Adrenal gland (tissue), 12 donors: ENCODE measurements around the gene CCR7. TPM values are rescaled to one million over a fixed set of nuclear protein-coding genes. Genes with fewer than 3 reads are reported as not detected.

Source experiments
- DNase-seq, 7 donors: peaks; one replicate each; pipeline ENCODE4 v3.0.0-alpha.2; 2019 to 2020
- H3K27ac ChIP-seq, 5 donors: fragments of 200-600 bp; sonication (generic) in 4 of 5; 1 replicate in 3 of 5; 2 replicates in 2 of 5; pipeline versions ENCODE4 v1.5.1 to v1.8.0; 2016 to 2020; ENCODE audit warnings: mild to moderate bottlenecking in 1 of 5
- H3K27me3 ChIP-seq: fragments of 200-600 bp; 2 replicates; pipeline ENCODE4 v1.8.0; 2021
- H3K36me3 ChIP-seq, 2 donors: fragments of 200-600 bp; replicated peaks in 1 of 2; 1 replicate in 1 of 2; 2 replicates in 1 of 2; pipeline versions ENCODE4 v1.5.1 to v1.8.0; 2018 to 2022
- H3K4me1 ChIP-seq, 2 donors: fragments of 200-600 bp; replicated peaks in 1 of 2; 1 replicate in 1 of 2; 2 replicates in 1 of 2; pipeline versions ENCODE4 v1.5.1 to v1.8.0; 2018 to 2021
- H3K4me3 ChIP-seq, 4 donors: fragments of 200-600 bp; sonication (generic) in 3 of 4; one replicate each; pipeline ENCODE4 v1.5.1; 2016 to 2018
- H3K9me3 ChIP-seq, 3 donors: fragments of 200-600 bp; sonication (generic) in 1 of 3; replicated peaks in 1 of 3; 1 replicate in 2 of 3; 2 replicates in 1 of 3; pipeline versions ENCODE4 v1.5.1 to v1.8.0; 2016 to 2021
- POLR2A ChIP-seq, 2 donors: fragments of 450-650 bp; IDR thresholded peaks; one replicate each; pipeline ENCODE4 v1.6.1; 2017; ENCODE audit warnings: antibody characterized with exemption in 2 of 2, mild to moderate bottlenecking in 2 of 2, moderate library complexity in 1 of 2
- WGBS, 4 donors: extraction: QIAGEN DNeasy Blood & Tissue Kit in 2 of 4; methylation state at CpG; one replicate each; pipeline versions ENCODE4 v1.1.5 to v1.1.7; 2013 to 2017; 5-methylcytosine and 5-hydroxymethylcytosine counted together
- intact Hi-C, 2 donors: fragments of 100-400 bp; cut with DNase I; formaldehyde crosslinking; loops; one replicate each; pipeline versions ENCODE4 v1.14.1 to v1.15.0; 2022 to 2023
- polyA plus RNA-seq, 3 donors: library from polyadenylated mRNA; stranded (reverse); fragments of 200-250 nt in 2 of 3; fragments of 350-450 nt in 1 of 3; fragmentation: Illumina TruSeq in 1 of 3; extraction: RNeasy Lipid Tissue Mini Kit (QIAGEN cat#74804) in 1 of 3; gene quantifications; one replicate each; pipeline ENCODE4 v1.2.3, GENCODE V29; 2013 to 2014
- total RNA-seq, 9 donors: library from RNA; depleted of rRNA in 4 of 9; stranded (reverse); fragments of >200 nt in 4 of 9; fragments of 120-200 nt in 1 of 9; fragmentation: NEBNext Ultra II Directional in 1 of 9; extraction: Animal tissue kit (Norgen Biotek cat#: 25700) in 1 of 9; gene quantifications; one replicate each; pipeline versions ENCODE4 v1.1.0 to v1.2.4, GENCODE V29; 2013 to 2023
- TF ChIP-seq, protein P1 (sequence below), 6 experiments: fragments of 450-650 bp in 4 of 6; fragments of 200-600 bp in 2 of 6; sonication (generic) in 1 of 6; IDR thresholded peaks; 1 replicate in 5 of 6; 2 replicates in 1 of 6; pipeline versions ENCODE4 v1.5.1 to v1.8.0; 2016 to 2021; ENCODE audit warnings: antibody characterized with exemption in 6 of 6, mild to moderate bottlenecking in 2 of 6, moderate library complexity in 1 of 6
- donor health status: healthy with polysubstance abuse.
- donor health status: Bipolar disorder and iron deficiency.
- donor health status: DM: yes; HTN: yes; CAD: no.
- donor health status: DM: no; HTN: no; CAD: no.
- donor health status: DM: no; HTN: no; CAD: no.
- donor health status: DM: yes; HTN: yes; CAD: no.

Gene CCR7
- total and polyA plus RNA-seq, 12 donors: 0.06 to 1.0 (median 0.35) TPM; not detected in 2

DNA sequence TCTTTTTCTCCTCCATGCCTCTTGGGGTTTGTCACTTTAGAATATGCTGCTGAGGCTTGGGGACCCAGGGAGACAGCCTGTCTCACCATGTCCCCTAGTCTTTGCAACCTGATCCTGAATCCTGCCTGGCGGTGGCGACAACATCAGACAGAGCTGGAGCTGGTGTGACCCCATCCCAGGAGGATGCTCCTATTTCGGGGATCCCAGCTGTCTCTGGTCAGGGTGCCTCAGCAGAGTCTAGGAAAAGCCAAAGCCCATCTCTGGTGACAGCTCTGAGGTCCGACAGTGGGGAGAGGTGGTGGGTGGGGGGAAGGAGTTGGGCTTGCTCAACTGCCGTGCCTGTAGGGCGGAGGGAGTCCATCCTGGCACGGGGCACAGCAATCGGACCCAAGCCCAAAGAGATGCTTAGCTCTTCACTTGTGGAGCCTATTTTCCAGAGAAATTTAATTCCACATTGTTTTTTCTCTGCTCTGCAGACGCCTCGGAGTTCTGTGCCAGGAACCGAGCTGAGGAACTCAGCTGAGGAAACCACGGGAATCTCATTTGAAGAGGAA, 53.5 kb downstream of the CCR7 start:
- WGBS, 4 donors: 67 to 88% (median 81%) methylated on average over 3 to 12 of the region's 12 CpGs
- no peaks in the 10 kb centered on the region for H3K27me3 ChIP-seq
- H3K4me3 ChIP-seq: no peak overlapping the region
- no peaks in the 10 kb centered on the region for H3K36me3 ChIP-seq
- H3K9me3 ChIP-seq: no peaks in the 10 kb centered on the region
- no peak for DNase-seq
- H3K4me1 ChIP-seq: no peaks in the 10 kb centered on the region
- no peak overlapping the region for H3K27ac ChIP-seq
- intact Hi-C loops: no loop called here
- no peak for TF ChIP-seq POLR2A (IDR thresholded peaks at IDR 0.05)
- TF ChIP-seq, protein P1, sequence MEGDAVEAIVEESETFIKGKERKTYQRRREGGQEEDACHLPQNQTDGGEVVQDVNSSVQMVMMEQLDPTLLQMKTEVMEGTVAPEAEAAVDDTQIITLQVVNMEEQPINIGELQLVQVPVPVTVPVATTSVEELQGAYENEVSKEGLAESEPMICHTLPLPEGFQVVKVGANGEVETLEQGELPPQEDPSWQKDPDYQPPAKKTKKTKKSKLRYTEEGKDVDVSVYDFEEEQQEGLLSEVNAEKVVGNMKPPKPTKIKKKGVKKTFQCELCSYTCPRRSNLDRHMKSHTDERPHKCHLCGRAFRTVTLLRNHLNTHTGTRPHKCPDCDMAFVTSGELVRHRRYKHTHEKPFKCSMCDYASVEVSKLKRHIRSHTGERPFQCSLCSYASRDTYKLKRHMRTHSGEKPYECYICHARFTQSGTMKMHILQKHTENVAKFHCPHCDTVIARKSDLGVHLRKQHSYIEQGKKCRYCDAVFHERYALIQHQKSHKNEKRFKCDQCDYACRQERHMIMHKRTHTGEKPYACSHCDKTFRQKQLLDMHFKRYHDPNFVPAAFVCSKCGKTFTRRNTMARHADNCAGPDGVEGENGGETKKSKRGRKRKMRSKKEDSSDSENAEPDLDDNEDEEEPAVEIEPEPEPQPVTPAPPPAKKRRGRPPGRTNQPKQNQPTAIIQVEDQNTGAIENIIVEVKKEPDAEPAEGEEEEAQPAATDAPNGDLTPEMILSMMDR (IDR thresholded peaks at IDR 0.05): no peak

DNA sequence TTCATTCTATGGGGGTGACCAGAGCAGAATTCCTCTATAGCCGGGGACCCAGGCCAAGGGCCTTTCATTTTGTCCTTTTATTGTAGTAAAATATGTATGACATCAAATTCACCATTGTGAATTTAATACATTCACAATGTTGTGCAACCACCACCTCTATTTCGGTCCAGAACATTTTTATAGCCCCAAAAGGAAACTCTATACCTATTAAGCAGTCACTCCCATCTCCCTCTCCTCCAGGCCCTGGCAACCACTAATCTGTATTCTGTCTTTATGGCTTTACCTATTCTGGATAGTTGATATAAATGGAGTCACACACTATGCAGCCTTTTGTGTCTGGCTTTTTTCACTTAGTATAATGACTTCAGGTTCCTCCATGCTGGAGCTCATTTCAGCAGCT, 54.1 kb downstream of the CCR7 start:
- TF ChIP-seq, protein P1 (IDR thresholded peaks at IDR 0.05): no peak
- no peak for TF ChIP-seq POLR2A (IDR thresholded peaks at IDR 0.05)
- Histone ChIP-seq H3K4me3 (no peak overlapping the region), H3K27me3 (no peaks in the 10 kb centered on the region), H3K9me3 (no peaks in the 10 kb centered on the region), H3K36me3 (no peaks in the 10 kb centered on the region), H3K27ac (peak overlapping the region in 1 of 5 donors; percentile 50), H3K4me1 (no peaks in the 10 kb centered on the region)
- WGBS, 4 donors: 91 to 97% (median 94%) methylated on average over 2 of the region's 2 CpGs
- intact Hi-C loops: no loop called here
- no peak for DNase-seq

DNA sequence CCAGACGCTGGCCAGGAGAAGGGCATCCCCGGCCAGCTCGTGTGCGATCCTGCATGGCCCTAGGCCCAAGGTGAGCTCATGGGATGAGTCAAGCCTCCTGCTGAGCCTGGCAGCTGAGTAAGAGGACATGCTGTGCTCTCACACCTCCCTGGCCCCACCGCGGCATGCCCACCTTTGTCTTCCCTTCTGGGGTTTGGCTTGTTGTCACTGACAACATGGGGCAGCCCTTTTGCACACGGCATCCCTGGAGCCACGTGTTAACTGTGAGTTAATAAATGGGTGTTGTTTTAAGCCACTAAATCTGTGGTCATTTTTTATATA, 55.0 kb downstream of the CCR7 start:
- Histone ChIP-seq H3K9me3 (no peaks in the 10 kb centered on the region), H3K27ac (peak overlapping the region in 1 of 5 donors; percentile 50), H3K4me3 (no peak overlapping the region), H3K36me3 (no peaks in the 10 kb centered on the region), H3K4me1 (no peaks in the 10 kb centered on the region), H3K27me3 (no peaks in the 10 kb centered on the region)
- TF ChIP-seq, protein P1 (IDR thresholded peaks at IDR 0.05): no peak
- TF ChIP-seq POLR2A (IDR thresholded peaks at IDR 0.05): no peak
- peak in 6 of 7 donors; percentile 50 to 61 (median 56) for DNase-seq
- intact Hi-C loops: no loop called here
- WGBS, 4 donors: 35 to 59% (median 47%) methylated on average over 7 to 8 of the region's 8 CpGs

DNA sequence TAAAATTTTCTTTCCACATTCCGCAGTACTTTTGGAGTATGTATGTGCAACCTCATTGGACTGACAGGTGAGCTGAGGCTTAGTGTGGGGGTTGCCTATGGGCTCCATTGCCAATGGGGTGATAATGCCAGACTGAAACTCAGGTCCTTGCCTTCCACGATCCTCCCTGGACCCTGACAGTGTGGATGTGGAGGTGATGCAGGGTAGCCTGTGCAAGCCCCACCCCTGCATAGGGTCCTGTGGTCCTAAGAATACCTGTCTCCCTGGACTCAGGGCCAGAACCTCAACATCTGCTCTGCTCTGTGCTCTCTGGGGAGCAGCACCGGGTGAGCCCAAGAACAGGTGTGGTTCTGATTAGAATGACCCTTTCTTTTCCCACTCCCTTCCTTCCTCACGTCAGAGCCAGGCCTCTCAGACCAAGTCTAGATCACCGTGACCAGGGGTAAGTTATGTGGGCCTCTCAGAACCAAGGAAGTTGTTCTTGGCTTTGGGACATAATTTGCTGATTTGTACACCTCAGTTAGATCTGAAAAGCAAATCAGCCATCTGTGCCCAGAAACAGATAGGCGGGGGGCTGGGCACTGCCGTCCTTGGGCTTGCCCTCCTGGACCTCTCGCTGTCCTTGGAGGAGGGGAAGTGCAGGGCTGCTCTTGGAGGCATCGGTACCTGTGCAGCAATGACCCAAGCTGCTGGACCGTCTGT, 55.5 kb downstream of the CCR7 start:
- Histone ChIP-seq H3K4me1 (no peaks in the 10 kb centered on the region), H3K4me3 (no peak overlapping the region), H3K27ac (peak overlapping the region in 1 of 5 donors; percentile 50), H3K36me3 (no peaks in the 10 kb centered on the region), H3K9me3 (no peaks in the 10 kb centered on the region), H3K27me3 (no peaks in the 10 kb centered on the region)
- 72 to 80% (median 75%) methylated on average over 4 to 10 of the region's 10 CpGs for WGBS, 4 donors
- no peak for TF ChIP-seq POLR2A (IDR thresholded peaks at IDR 0.05)
- TF ChIP-seq, protein P1 (IDR thresholded peaks at IDR 0.05): no peak
- intact Hi-C loops: no loop called here
- DNase-seq: no peak
